ENCODE data around the gene ROR2. TPM values are rescaled to one million over a fixed set of nuclear protein-coding genes. Genes with fewer than 3 reads are reported as not detected.

Gene ROR2
- total and polyA plus RNA-seq, 3 experiments from 2014 or later: 2.0 TPM; not detected in 2

GRCh38 chr9:91740701-91741100, 209.3 kb downstream of the ROR2 start:
- Histone ChIP-seq H3K27me3 (ENCODE audit: insufficient read depth, low read length, poor library complexity, severe bottlenecking) (no peaks in the 10 kb centered on the region), H3K36me3 (ENCODE audit: insufficient read depth, low read length) (no peaks in the 10 kb centered on the region), H3K9me3 (ENCODE audit: low read length) (no peaks in the 10 kb centered on the region), H3K4me3 (ENCODE audit: low read length) (no peak overlapping the region), H3K27ac (ENCODE audit: low read depth, low read length) (no peak overlapping the region), H3K4me1 (ENCODE audit: insufficient read depth, low read length) (no peaks in the 10 kb centered on the region)
- POLR2A ChIA-PET: no interaction called here
- Mint-ChIP-seq H3K27ac (no peak overlapping the region), H3K4me3 (no peak overlapping the region), H3K9me3 (no peaks in the 10 kb centered on the region), H3K4me1 (no peaks in the 10 kb centered on the region), H3K36me3 (no peaks in the 10 kb centered on the region), H3K27me3 (peaks cover 4 to 38% of the 10 kb centered on the region in 2 donors)
- CTCF ChIA-PET: interaction anchor here (0.6 to 1.3 kb wide), 3 partner anchors 9 to 826 kb away, joined by 3 read pairs; no protein-coding TSS in a partner anchor
- DNase-seq: no peak

- Histone ChIP-seq H3K36me3 (ENCODE audit: insufficient read depth, low read length) (no peaks in the 10 kb centered on the region), H3K9me3 (ENCODE audit: low read length) (no peaks in the 10 kb centered on the region), H3K4me1 (ENCODE audit: insufficient read depth, low read length) (no peaks in the 10 kb centered on the region), H3K27me3 (ENCODE audit: insufficient read depth, low read length, poor library complexity, severe bottlenecking) (no peaks in the 10 kb centered on the region), H3K27ac (ENCODE audit: low read depth, low read length) (no peak overlapping the region), H3K4me3 (ENCODE audit: low read length) (no peak overlapping the region)
- Mint-ChIP-seq H3K4me1 (no peaks in the 10 kb centered on the region), H3K36me3 (no peaks in the 10 kb centered on the region), H3K27me3 (peaks cover 8 to 24% of the 10 kb centered on the region in 2 donors), H3K4me3 (no peak overlapping the region), H3K9me3 (no peaks in the 10 kb centered on the region), H3K27ac (peak overlapping the region in 1 of 8 donors; percentile 65)
- no peak for DNase-seq
- ChIA-PET CTCF (no interaction called here), POLR2A (no interaction called here)
Observed at GRCh38 chr9:91736898-91737601, 213.0 kb downstream of the ROR2 start.

GRCh38 chr9:91736311-91736710, 213.7 kb downstream of the ROR2 start:
- CTCF ChIA-PET: no interaction called here

GRCh38 chr9:91735049-91735448, 215.0 kb downstream of the ROR2 start:
- Mint-ChIP-seq H3K9me3 (no peaks in the 10 kb centered on the region), H3K27me3 (peaks cover 8 to 24% of the 10 kb centered on the region in 2 donors), H3K27ac (no peak overlapping the region), H3K36me3 (no peaks in the 10 kb centered on the region), H3K4me3 (no peak overlapping the region), H3K4me1 (no peaks in the 10 kb centered on the region)
- CTCF ChIA-PET: interaction anchor here (1.1 to 3.0 kb wide), 3 partner anchors 14 to 824 kb away, joined by 3 to 16 read pairs (median 5); no protein-coding TSS in a partner anchor
- Histone ChIP-seq H3K4me1 (ENCODE audit: insufficient read depth, low read length) (no peaks in the 10 kb centered on the region), H3K27me3 (ENCODE audit: insufficient read depth, low read length, poor library complexity, severe bottlenecking) (no peaks in the 10 kb centered on the region), H3K27ac (ENCODE audit: low read depth, low read length) (no peak overlapping the region), H3K9me3 (ENCODE audit: low read length) (no peaks in the 10 kb centered on the region), H3K36me3 (ENCODE audit: insufficient read depth, low read length) (no peaks in the 10 kb centered on the region), H3K4me3 (ENCODE audit: low read length) (no peak overlapping the region)
- POLR2A ChIA-PET: no interaction called here
- DNase-seq: no peak

More at GRCh38 chr9:91736311-91736710, 213.7 kb downstream of the ROR2 start:
- peaks cover 8 to 24% of the 10 kb centered on the region in 2 donors for H3K27me3 Mint-ChIP-seq
- POLR2A ChIA-PET: no interaction called here
- Histone ChIP-seq H3K27ac (ENCODE audit: low read depth, low read length) (no peak overlapping the region), H3K9me3 (ENCODE audit: low read length) (no peaks in the 10 kb centered on the region), H3K27me3 (ENCODE audit: insufficient read depth, low read length, poor library complexity, severe bottlenecking) (no peaks in the 10 kb centered on the region), H3K4me3 (ENCODE audit: low read length) (no peak overlapping the region), H3K36me3 (ENCODE audit: insufficient read depth, low read length) (no peaks in the 10 kb centered on the region), H3K4me1 (ENCODE audit: insufficient read depth, low read length) (no peaks in the 10 kb centered on the region)
- no peaks in the 10 kb centered on the region for H3K4me1 Mint-ChIP-seq
- H3K27ac Mint-ChIP-seq: no peak overlapping the region
- no peak overlapping the region for H3K4me3 Mint-ChIP-seq
- no peak for DNase-seq
- no peaks in the 10 kb centered on the region for H3K9me3 Mint-ChIP-seq
- H3K36me3 Mint-ChIP-seq: no peaks in the 10 kb centered on the region

GRCh38 chr9:91734371-91734981, 215.6 kb downstream of the ROR2 start:
- Histone ChIP-seq H3K4me1 (ENCODE audit: insufficient read depth, low read length) (no peaks in the 10 kb centered on the region), H3K4me3 (ENCODE audit: low read length) (no peak overlapping the region), H3K36me3 (ENCODE audit: insufficient read depth, low read length) (no peaks in the 10 kb centered on the region), H3K9me3 (ENCODE audit: low read length) (no peaks in the 10 kb centered on the region), H3K27me3 (ENCODE audit: insufficient read depth, low read length, poor library complexity, severe bottlenecking) (no peaks in the 10 kb centered on the region), H3K27ac (ENCODE audit: low read depth, low read length) (no peak overlapping the region)
- Mint-ChIP-seq H3K9me3 (no peaks in the 10 kb centered on the region), H3K4me1 (no peaks in the 10 kb centered on the region), H3K27me3 (peaks cover 8 to 24% of the 10 kb centered on the region in 2 donors), H3K36me3 (no peaks in the 10 kb centered on the region), H3K4me3 (no peak overlapping the region), H3K27ac (peak overlapping the region in 1 of 8 donors; percentile 12)
- DNase-seq: peak in 4 of 5 donors; percentile 21 to 64 (median 51)
- ChIA-PET CTCF (interaction anchor here (0.8 to 3.0 kb wide), 4 partner anchors 9 to 823 kb away, joined by 3 to 16 read pairs (median 4); no protein-coding TSS in a partner anchor), POLR2A (no interaction called here)

- H3K27ac ChIP-seq (ENCODE audit: low read depth, low read length): no peak overlapping the region
- H3K9me3 Mint-ChIP-seq: no peaks in the 10 kb centered on the region
- no peaks in the 10 kb centered on the region for H3K36me3 Mint-ChIP-seq
- no peak overlapping the region for H3K27ac Mint-ChIP-seq
- no peaks in the 10 kb centered on the region for H3K36me3 ChIP-seq (ENCODE audit: insufficient read depth, low read length)
- DNase-seq: no peak
- peaks cover 6 to 17% of the 10 kb centered on the region in 2 donors for H3K27me3 Mint-ChIP-seq
- no peaks in the 10 kb centered on the region for H3K4me1 Mint-ChIP-seq
- no peaks in the 10 kb centered on the region for H3K9me3 ChIP-seq (ENCODE audit: low read length)
- no peak overlapping the region for H3K4me3 ChIP-seq (ENCODE audit: low read length)
- no peaks in the 10 kb centered on the region for H3K4me1 ChIP-seq (ENCODE audit: insufficient read depth, low read length)
- H3K4me3 Mint-ChIP-seq: no peak overlapping the region
- no peaks in the 10 kb centered on the region for H3K27me3 ChIP-seq (ENCODE audit: insufficient read depth, low read length, poor library complexity, severe bottlenecking)
- ChIA-PET POLR2A (no interaction called here), CTCF (interaction anchor here (3.0 kb wide), 1 partner anchor 12 kb away, joined by 16 read pairs; no protein-coding TSS in a partner anchor)
Observed at GRCh38 chr9:91733006-91733624, 216.9 kb downstream of the ROR2 start.

- ChIA-PET CTCF (no interaction called here), POLR2A (no interaction called here)
- H3K27ac Mint-ChIP-seq: no peak overlapping the region
- no peak overlapping the region for H3K27ac ChIP-seq (ENCODE audit: low read depth, low read length)
- no peaks in the 10 kb centered on the region for H3K9me3 Mint-ChIP-seq
- H3K9me3 ChIP-seq (ENCODE audit: low read length): no peaks in the 10 kb centered on the region
- H3K4me3 ChIP-seq (ENCODE audit: low read length): no peak overlapping the region
- peaks cover 5 to 17% of the 10 kb centered on the region in 2 donors for H3K27me3 Mint-ChIP-seq
- H3K36me3 ChIP-seq (ENCODE audit: insufficient read depth, low read length): no peaks in the 10 kb centered on the region
- no peak for DNase-seq
- no peaks in the 10 kb centered on the region for H3K4me1 Mint-ChIP-seq
- no peaks in the 10 kb centered on the region for H3K36me3 Mint-ChIP-seq
- no peak overlapping the region for H3K4me3 Mint-ChIP-seq
- no peaks in the 10 kb centered on the region for H3K27me3 ChIP-seq (ENCODE audit: insufficient read depth, low read length, poor library complexity, severe bottlenecking)
- H3K4me1 ChIP-seq (ENCODE audit: insufficient read depth, low read length): no peaks in the 10 kb centered on the region
Observed at GRCh38 chr9:91732187-91733005, 217.6 kb downstream of the ROR2 start.

All from CD8-positive, alpha-beta memory T cell (primary cell).